ENCODE measurements around the gene TTF2. TPM values are rescaled to one million over a fixed set of nuclear protein-coding genes. Genes with fewer than 3 reads are reported as not detected.

Gene TTF2
- total and polyA plus RNA-seq, 2 donors from 2014 or later, result 4.1 to 19.0 TPM

GRCh38 chr1:117094841-117095604 lies 34.9 kb downstream of the TTF2 start:
- H3K9ac ChIP-seq (ENCODE audit: low read length in 3 of 3), result no peak overlapping the region
- H3K27ac ChIP-seq (ENCODE audit: low read depth in 2 of 2, low read length in 2 of 2), result no peak overlapping the region
- no peak for DNase-seq
- FAIRE-seq, result no peak
- H3K4me1 ChIP-seq (ENCODE audit: control insufficient read depth in 2 of 3, insufficient read depth in 2 of 3, low read depth in 1 of 3, low read length in 3 of 3), result peaks cover 0 to 3% (median 0%) of the 10 kb centered on the region in 3 donors
- no peaks in the 10 kb centered on the region for H3K27me3 ChIP-seq (ENCODE audit: control insufficient read depth, insufficient read depth, low read length)
- H3K4me3 ChIP-seq (ENCODE audit: low read length in 3 of 3), result no peak overlapping the region
- no peaks in the 10 kb centered on the region for H3K9me3 ChIP-seq (ENCODE audit: control insufficient read depth in 2 of 3, insufficient read depth in 1 of 3, low read length in 3 of 3)
- H3K36me3 ChIP-seq (ENCODE audit: control insufficient read depth in 2 of 3, insufficient read depth in 3 of 3, low read length in 3 of 3), result peaks cover 0 to 7% (median 2%) of the 10 kb centered on the region in 3 donors
- no peak for TF ChIP-seq CTCF (IDR thresholded peaks at IDR 0.05; ENCODE audit: borderline replicate concordance, extremely low read depth, insufficient read depth)
- intact Hi-C loops (cut with DNase I), result no loop called here

GRCh38 chr1:117096951-117097408 lies 36.9 kb downstream of the TTF2 start:
- DNase-seq (no peak), FAIRE-seq (no peak)
- Histone ChIP-seq H3K36me3 (ENCODE audit: control insufficient read depth in 2 of 3, insufficient read depth in 3 of 3, low read length in 3 of 3) (peaks cover 0 to 7% (median 0%) of the 10 kb centered on the region in 3 donors), H3K27ac (ENCODE audit: low read depth in 2 of 2, low read length in 2 of 2) (no peak overlapping the region), H3K4me3 (ENCODE audit: low read length in 3 of 3) (no peak overlapping the region), H3K9ac (ENCODE audit: low read length in 3 of 3) (no peak overlapping the region), H3K27me3 (ENCODE audit: control insufficient read depth, insufficient read depth, low read length) (no peaks in the 10 kb centered on the region), H3K9me3 (ENCODE audit: control insufficient read depth in 2 of 3, insufficient read depth in 1 of 3, low read length in 3 of 3) (no peaks in the 10 kb centered on the region), H3K4me1 (ENCODE audit: control insufficient read depth in 2 of 3, insufficient read depth in 2 of 3, low read depth in 1 of 3, low read length in 3 of 3) (peaks cover 0 to 3% (median 0%) of the 10 kb centered on the region in 3 donors)
- no peak for TF ChIP-seq CTCF (IDR thresholded peaks at IDR 0.05; ENCODE audit: borderline replicate concordance, extremely low read depth, insufficient read depth)
- intact Hi-C loops (cut with DNase I), result no loop called here

GRCh38 chr1:117097443-117097842 lies 37.3 kb downstream of the TTF2 start:
- Histone ChIP-seq H3K27me3 (ENCODE audit: control insufficient read depth, insufficient read depth, low read length) (no peaks in the 10 kb centered on the region), H3K27ac (ENCODE audit: low read depth in 2 of 2, low read length in 2 of 2) (no peak overlapping the region), H3K36me3 (ENCODE audit: control insufficient read depth in 2 of 3, insufficient read depth in 3 of 3, low read length in 3 of 3) (peaks cover 0 to 7% (median 0%) of the 10 kb centered on the region in 3 donors), H3K9ac (ENCODE audit: low read length in 3 of 3) (no peak overlapping the region), H3K4me1 (ENCODE audit: control insufficient read depth in 2 of 3, insufficient read depth in 2 of 3, low read depth in 1 of 3, low read length in 3 of 3) (peaks cover 0 to 3% (median 0%) of the 10 kb centered on the region in 3 donors), H3K9me3 (ENCODE audit: control insufficient read depth in 2 of 3, insufficient read depth in 1 of 3, low read length in 3 of 3) (no peaks in the 10 kb centered on the region), H3K4me3 (ENCODE audit: low read length in 3 of 3) (no peak overlapping the region)
- no peak for TF ChIP-seq CTCF (IDR thresholded peaks at IDR 0.05; ENCODE audit: borderline replicate concordance, extremely low read depth, insufficient read depth)
- intact Hi-C loops (cut with DNase I), result no loop called here
- DNase-seq (no peak), FAIRE-seq (no peak)
